NCI-H2029 (cell line): ENCODE results near the gene PCGF6.

ENCODE experiments used
- DNase-seq: peaks from one replicate; lab custom pipeline; 2025; lab: John Stamatoyannopoulos, UW

The PCGF6 gene

DNA sequence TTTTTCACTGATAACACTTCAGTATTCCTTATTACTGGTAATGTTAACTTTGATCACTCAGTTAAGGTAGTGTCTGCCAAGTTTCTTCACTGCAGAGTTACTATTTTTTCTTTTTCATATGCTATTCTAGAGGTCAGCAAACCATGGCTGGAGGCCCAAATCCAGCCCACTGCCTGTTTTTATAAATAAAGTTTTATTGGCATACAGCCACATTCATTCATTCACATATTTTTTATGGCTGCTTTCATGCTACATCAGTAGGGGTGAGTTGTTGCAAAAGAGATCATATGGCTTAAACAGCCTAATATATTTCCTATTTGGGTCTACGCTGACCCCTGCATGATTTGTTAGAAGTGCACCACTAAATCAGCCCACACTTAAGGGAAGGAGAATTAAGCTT is 94.3 kb downstream of the PCGF6 start:
- no peak for DNase-seq

DNA sequence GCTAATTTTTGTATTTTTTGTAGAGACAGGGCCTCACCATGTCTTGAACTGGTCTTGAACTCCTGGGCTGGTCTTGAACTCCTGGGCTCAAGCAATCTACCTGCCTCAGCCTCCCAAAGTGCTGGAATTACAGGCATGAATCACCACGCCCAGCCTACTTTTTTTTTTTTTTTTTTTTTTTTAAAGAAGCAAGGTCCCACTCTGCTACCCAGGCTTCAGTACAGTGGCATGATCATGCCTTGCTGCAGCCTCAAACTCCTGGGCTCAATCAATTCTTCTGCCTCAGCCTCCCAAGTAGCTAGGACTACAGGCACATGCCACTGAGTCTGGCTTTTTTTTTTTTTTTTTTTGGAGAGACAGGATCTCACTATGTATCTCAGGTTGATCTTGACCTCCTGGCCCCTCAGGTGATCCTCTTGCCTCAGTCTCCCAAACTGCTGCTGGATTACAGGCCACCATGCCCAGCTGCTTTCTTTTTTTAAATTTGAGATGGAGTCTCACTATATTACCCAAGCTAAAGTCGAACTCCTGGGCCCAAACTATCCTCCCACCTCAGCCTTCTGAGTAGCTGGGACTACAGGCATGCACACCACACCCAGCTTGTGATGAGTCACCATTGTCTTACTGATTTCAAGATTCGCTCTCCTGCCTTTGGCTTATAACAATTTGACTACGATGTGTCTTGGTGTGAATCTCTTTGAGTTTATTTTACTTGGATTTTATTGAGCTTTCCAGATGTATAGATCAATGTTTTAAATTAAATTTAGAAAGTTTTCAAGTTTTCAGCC is 96.2 kb downstream of the PCGF6 start:
- no peak for DNase-seq

DNA sequence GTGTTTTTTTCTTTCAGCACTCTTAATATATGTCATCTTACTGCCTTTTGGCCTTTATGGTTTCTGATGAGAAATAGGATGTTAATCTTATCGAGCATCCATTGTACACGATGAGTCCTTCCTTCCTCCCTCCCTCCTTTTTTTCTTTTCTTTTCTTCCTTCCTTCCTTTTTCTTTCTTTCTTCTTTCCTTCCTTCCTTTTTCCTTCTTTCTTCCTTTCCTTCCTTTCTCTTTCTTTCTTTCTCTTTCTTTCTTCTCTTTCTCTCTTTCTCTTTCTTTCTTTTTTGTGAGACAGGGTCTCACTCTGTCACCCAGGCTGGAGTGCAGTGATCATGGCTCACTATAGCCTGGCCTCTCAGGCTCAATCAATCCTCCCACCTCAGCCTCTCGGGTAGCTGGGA is 96.8 kb downstream of the PCGF6 start:
- DNase-seq: no peak
